HL-60 (cell line): ENCODE data around the gene PNN.

Experiments
- DNase-seq, 2 experiments: peaks; one replicate each; pipeline ENCODE4 v3.0.0-alpha.2; 2010 to 2020; ENCODE audit warnings: low read depth in 1 of 2, low spot score in 1 of 2
- H3K27ac ChIP-seq: fragments of 250-450 bp; sonication (Bioruptor Pico); replicated peaks from 2 replicates; pipeline ENCODE4 v1.5.1; 2020; ENCODE audit warnings: mild to moderate bottlenecking, moderate library complexity
- H3K27me3 ChIP-seq: fragments of 250-450 bp; sonication (Bioruptor Pico); 2 replicates; pipeline ENCODE4 v1.5.1; 2021; ENCODE audit warnings: mild to moderate bottlenecking, moderate library complexity; ENCODE audit not compliant: insufficient read depth, poor library complexity, severe bottlenecking
- H3K4me3 ChIP-seq: replicated peaks from 2 replicates; pipeline ENCODE4 v1.5.1; 2011; ENCODE audit warnings: mild to moderate bottlenecking, control low read depth, low read length; ENCODE audit not compliant: insufficient read depth
- GABPA ChIP-seq: IDR thresholded peaks from 2 replicates; pipeline ENCODE4 v1.6.1; 2012; ENCODE audit warnings: low read depth
- POLR2AphosphoS5 ChIP-seq: IDR thresholded peaks from 2 replicates; pipeline ENCODE4 v1.6.1; 2012; ENCODE audit warnings: low read depth
- SPI1 ChIP-seq: IDR thresholded peaks from 2 replicates; pipeline ENCODE4 v1.6.1; 2012; ENCODE audit warnings: low read depth, mild to moderate bottlenecking, borderline replicate concordance
- TF ChIP-seq, protein P1 (sequence below): IDR thresholded peaks from 2 replicates; pipeline ENCODE4 v1.6.1; 2012; ENCODE audit warnings: low read depth; ENCODE audit not compliant: insufficient replicate concordance
- TF ChIP-seq, protein P2 (sequence below): IDR thresholded peaks from one replicate; pipeline ENCODE4 v1.5.1; 2011; ENCODE audit warnings: low read length, control low read depth, inconsistent platforms; ENCODE audit not compliant: insufficient read depth

Gene PNN

DNA sequence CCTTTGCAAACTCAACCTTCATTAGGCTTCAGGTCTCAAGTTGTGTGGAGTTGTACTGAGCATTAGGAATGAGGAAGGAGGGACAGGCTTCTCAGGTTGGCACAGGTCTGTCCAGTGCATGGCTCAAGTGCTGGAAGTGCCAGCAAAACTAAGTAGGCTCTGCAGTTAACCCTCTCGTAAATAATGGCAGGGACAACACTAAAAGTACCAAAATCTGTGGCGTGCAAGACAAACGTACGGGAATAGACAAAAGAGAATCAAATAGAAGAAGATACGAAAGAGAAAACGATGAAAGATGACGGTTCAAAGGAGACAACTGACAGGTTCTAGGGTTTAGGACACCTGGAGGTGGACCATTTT, 5.5 kb upstream of the PNN start:
- peak in 1 of 2 experiments; percentile 31 for DNase-seq
- Histone ChIP-seq H3K27ac (peak overlapping the region; percentile 92), H3K27me3 (no peaks in the 10 kb centered on the region), H3K4me3 (peak overlapping the region; percentile 91)
- TF ChIP-seq GABPA (no peak), POLR2AphosphoS5 (no peak), SPI1 (no peak)
- TF ChIP-seq, protein P1, sequence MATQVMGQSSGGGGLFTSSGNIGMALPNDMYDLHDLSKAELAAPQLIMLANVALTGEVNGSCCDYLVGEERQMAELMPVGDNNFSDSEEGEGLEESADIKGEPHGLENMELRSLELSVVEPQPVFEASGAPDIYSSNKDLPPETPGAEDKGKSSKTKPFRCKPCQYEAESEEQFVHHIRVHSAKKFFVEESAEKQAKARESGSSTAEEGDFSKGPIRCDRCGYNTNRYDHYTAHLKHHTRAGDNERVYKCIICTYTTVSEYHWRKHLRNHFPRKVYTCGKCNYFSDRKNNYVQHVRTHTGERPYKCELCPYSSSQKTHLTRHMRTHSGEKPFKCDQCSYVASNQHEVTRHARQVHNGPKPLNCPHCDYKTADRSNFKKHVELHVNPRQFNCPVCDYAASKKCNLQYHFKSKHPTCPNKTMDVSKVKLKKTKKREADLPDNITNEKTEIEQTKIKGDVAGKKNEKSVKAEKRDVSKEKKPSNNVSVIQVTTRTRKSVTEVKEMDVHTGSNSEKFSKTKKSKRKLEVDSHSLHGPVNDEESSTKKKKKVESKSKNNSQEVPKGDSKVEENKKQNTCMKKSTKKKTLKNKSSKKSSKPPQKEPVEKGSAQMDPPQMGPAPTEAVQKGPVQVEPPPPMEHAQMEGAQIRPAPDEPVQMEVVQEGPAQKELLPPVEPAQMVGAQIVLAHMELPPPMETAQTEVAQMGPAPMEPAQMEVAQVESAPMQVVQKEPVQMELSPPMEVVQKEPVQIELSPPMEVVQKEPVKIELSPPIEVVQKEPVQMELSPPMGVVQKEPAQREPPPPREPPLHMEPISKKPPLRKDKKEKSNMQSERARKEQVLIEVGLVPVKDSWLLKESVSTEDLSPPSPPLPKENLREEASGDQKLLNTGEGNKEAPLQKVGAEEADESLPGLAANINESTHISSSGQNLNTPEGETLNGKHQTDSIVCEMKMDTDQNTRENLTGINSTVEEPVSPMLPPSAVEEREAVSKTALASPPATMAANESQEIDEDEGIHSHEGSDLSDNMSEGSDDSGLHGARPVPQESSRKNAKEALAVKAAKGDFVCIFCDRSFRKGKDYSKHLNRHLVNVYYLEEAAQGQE, result no peak
- TF ChIP-seq, protein P2, sequence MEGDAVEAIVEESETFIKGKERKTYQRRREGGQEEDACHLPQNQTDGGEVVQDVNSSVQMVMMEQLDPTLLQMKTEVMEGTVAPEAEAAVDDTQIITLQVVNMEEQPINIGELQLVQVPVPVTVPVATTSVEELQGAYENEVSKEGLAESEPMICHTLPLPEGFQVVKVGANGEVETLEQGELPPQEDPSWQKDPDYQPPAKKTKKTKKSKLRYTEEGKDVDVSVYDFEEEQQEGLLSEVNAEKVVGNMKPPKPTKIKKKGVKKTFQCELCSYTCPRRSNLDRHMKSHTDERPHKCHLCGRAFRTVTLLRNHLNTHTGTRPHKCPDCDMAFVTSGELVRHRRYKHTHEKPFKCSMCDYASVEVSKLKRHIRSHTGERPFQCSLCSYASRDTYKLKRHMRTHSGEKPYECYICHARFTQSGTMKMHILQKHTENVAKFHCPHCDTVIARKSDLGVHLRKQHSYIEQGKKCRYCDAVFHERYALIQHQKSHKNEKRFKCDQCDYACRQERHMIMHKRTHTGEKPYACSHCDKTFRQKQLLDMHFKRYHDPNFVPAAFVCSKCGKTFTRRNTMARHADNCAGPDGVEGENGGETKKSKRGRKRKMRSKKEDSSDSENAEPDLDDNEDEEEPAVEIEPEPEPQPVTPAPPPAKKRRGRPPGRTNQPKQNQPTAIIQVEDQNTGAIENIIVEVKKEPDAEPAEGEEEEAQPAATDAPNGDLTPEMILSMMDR, result no peak

DNA sequence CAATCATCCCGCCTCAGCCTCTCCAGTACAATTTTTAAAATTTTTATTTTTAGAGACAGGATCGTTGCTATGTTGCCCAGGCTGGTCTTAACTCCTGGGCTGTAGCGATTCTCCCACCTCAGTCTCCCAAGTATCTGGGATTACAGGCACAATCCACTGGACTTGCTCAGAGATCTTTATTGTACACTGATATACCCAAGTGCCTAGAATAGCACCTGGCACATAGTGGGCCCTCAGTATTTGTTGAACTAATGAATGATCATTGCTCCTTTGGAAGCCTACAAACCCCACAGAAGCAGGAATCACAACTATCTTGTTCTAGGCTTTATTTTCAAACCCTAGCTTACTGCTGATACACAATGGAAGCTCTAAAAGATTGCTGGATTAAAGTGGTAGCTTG, 1.9 kb upstream of the PNN start:
- no peak for TF ChIP-seq SPI1
- TF ChIP-seq, protein P1, result no peak
- TF ChIP-seq, protein P2, result no peak
- no peak for TF ChIP-seq POLR2AphosphoS5
- no peak for TF ChIP-seq GABPA
- no peak for DNase-seq
- H3K4me3 ChIP-seq, result no peak overlapping the region

DNA sequence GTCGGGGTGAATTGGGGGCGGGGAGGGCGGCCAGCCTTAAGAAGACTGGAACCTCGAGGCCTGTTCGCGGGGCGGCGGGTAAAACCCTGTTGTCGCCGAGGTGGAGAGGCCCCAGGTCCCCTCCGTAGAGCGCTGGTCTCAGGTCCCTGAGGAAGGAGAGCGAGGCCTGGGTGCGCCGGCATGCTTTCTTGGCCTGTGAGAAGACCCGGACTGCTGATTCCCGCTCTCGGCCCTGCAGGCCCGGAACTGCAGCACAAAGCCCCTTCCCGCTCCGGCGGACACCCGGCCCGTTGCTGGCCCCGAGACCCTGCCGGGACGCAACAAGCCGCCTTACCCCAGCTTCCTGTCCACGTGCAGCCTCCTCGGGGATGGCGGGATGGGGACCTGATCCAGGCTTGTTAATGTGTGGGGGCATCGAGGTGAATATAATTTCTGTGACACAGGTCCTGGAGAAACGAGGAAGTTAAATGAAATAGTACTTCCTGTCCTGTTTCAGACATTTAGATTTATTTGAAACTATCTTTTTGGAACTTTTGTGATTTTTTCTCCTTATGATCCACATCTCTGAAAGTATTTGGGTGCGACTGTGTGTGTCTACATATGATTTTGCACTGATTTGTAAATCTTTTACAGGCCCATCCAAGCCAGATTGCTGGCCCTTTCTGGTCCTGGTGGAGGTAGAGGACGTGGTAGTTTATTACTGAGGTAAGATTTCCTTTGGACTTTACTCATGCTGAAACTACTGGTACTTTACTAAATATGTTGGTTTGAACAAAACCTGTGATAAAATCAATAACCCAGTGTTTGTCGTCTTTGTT, 600 bp downstream of the PNN start:
- Histone ChIP-seq H3K4me3 (peak overlapping the region; percentile 92), H3K27me3 (no peaks in the 10 kb centered on the region), H3K27ac (peak overlapping the region; percentile 94)
- DNase-seq, result peak in 1 of 2 experiments; percentile 51
- TF ChIP-seq POLR2AphosphoS5, result no peak
- TF ChIP-seq, protein P1, result no peak
- no peak for TF ChIP-seq SPI1
- peak; percentile 60 for TF ChIP-seq GABPA
- TF ChIP-seq, protein P2, result no peak

More for the DNA sequence above, 1.9 kb upstream of the PNN start:
- no peak overlapping the region for H3K27ac ChIP-seq
- H3K27me3 ChIP-seq, result no peaks in the 10 kb centered on the region
